Naive thymus-derived CD8-positive, alpha-beta T cell (primary cell): ENCODE measurements around the gene COL5A2. TPM values are rescaled to one million over a fixed set of nuclear protein-coding genes. Genes with fewer than 3 reads are reported as not detected.

Source experiments
- ATAC-seq, 2 donors: fragments of 150-1000 bp; cut with Tn5 transposase in 1 of 2; sonication (Bioruptor Pico), chemical (Tn5 transposase) in 1 of 2; 1 replicate in 1 of 2; 2 replicates in 1 of 2; pipeline ENCODE4 v1.10.0; 2021; ENCODE audit warnings: mild to moderate bottlenecking in 2 of 2, moderate library complexity in 2 of 2
- POLR2A ChIA-PET: fragments of 350-600 bp; sonication (Branson Sonifier 250); formaldehyde crosslinking; loops from one replicate; lab custom pipeline; 2021; ENCODE audit warnings: antibody characterized with exemption; lab: Charles Lee
- DNase-seq, 10 donors: peaks; one replicate each; pipeline versions ENCODE4 v3.0.0 to v3.0.0-alpha.2; 2020 to 2022
- H3K27ac Mint-ChIP-seq, 10 donors: one replicate each; pipeline ENCODE4 v1.8.0; 2020 to 2022; ENCODE audit warnings: mild to moderate bottlenecking in 10 of 10, mixed read lengths in 10 of 10, moderate library complexity in 4 of 10, inconsistent platforms in 1 of 10
- H3K27me3 Mint-ChIP-seq, 5 donors: one replicate each; pipeline ENCODE4 v1.8.0; 2021 to 2022; ENCODE audit warnings: mixed read lengths in 5 of 5
- H3K36me3 Mint-ChIP-seq, 3 donors: one replicate each; pipeline ENCODE4 v1.8.0; 2020 to 2022; ENCODE audit warnings: mixed read lengths in 3 of 3, mild to moderate bottlenecking in 2 of 3, inconsistent platforms in 1 of 3
- H3K4me1 Mint-ChIP-seq, 4 donors: one replicate each; pipeline ENCODE4 v1.8.0; 2021 to 2022; ENCODE audit warnings: mixed read lengths in 4 of 4
- H3K4me3 Mint-ChIP-seq, 10 donors: one replicate each; pipeline ENCODE4 v1.8.0; 2020 to 2022; ENCODE audit warnings: mild to moderate bottlenecking in 10 of 10, mixed read lengths in 10 of 10, moderate library complexity in 6 of 10, inconsistent platforms in 1 of 10
- H3K9me3 Mint-ChIP-seq, 9 donors: one replicate each; pipeline ENCODE4 v1.8.0; 2020 to 2022; ENCODE audit warnings: mixed read lengths in 9 of 9, mild to moderate bottlenecking in 3 of 9, inconsistent platforms in 1 of 9, moderate library complexity in 1 of 9
- polyA plus RNA-seq, 3 donors: library from polyadenylated mRNA; unstranded; fragments of 300-500 nt; fragmentation: Illumina TruSeq; gene quantifications; one replicate each; pipeline ENCODE4 v1.2.3, GENCODE V29; 2021
- total RNA-seq, 8 experiments: library from RNA in 2 of 8; stranded (reverse) in 2 of 8; gene quantifications; one replicate each; pipeline ENCODE4 v1.2.3 and lab custom pipeline; 2021 to 2026

The COL5A2 gene
- total and polyA plus RNA-seq, 5 experiments from 2014 or later, result 0.10 to 2.1 (median 0.98) TPM; not detected in 1

DNA sequence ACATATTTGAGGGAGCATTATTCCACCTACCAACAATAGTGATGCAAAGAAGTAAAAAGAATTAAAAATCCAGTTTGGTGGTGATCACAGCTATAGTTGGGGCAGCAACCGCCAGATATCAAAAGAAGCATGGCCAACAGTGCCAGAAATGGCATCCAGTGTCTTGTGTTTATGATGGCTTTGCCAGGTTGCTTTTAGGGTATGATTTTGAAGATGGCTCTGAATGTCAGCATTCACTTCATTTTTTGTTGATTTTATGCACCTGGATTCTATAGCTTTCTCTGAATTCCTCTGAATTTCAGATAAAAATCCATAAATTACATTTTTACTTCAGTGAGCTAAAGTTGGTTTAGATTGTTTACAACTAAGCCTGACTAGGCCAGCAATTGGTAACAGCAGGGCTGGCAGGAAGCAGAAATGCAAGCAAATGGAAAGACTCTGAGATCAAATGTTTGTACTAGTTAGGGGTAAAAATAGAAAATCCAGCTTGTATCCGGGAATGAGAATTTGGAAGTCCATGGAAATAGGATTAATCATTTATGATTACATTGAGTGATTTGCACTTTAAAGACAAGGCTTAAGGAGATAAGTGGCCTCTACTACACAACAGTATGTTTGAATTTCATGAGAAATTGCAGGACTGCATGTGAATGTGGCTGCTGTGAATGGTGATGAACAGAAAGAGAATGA lies 165.0 kb downstream of the COL5A2 start:
- no peak for DNase-seq

DNA sequence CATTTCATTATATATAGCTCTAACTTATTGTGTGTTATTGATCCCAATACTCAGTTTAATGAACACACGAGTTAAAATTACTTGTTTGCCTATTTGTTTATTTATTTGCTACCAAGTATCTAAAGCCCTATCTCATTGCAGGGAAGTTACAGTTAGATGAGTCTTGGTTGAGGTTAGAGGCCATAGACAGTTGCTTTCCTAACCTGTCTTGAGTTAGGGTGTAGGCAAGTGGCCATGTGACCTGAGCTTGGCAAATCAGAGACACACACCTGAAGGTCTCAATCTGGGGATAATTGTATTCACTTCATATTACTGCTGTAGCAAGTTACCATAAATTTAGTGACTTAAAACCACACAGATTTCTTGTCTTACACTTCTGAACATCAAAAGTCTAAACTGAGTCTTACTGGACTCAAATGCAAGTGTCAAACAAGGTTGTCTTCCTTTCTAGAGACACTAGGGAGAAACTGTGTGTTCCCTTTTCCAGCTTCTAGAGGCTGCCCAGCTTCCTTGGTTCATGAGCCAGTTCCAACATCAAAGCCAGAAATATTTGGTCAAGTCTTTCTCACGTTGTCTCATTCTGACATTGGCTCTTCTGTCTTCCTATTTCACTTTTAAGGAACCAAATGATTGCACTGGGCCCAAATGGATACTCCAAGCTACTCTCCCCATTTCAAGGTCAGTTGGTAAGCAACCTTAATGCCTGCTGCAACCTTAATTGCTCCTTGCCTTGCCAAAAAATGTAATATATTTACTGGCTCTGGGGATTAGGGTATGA lies 165.7 kb downstream of the COL5A2 start:
- DNase-seq, result no peak
- no peak for ATAC-seq
- Mint-ChIP-seq H3K36me3 (no peaks in the 10 kb centered on the region), H3K9me3 (no peaks in the 10 kb centered on the region), H3K27me3 (peaks cover 0 to 17% (median 6%) of the 10 kb centered on the region in 5 donors), H3K4me3 (no peak overlapping the region), H3K27ac (no peak overlapping the region), H3K4me1 (no peaks in the 10 kb centered on the region)
- POLR2A ChIA-PET, result no interaction called here

More for the DNA sequence above, 165.0 kb downstream of the COL5A2 start:
- ATAC-seq, result no peak
- Mint-ChIP-seq H3K4me1 (no peaks in the 10 kb centered on the region), H3K36me3 (no peaks in the 10 kb centered on the region), H3K27ac (no peak overlapping the region), H3K27me3 (peaks cover 3 to 17% (median 6%) of the 10 kb centered on the region in 5 donors), H3K4me3 (no peak overlapping the region), H3K9me3 (no peaks in the 10 kb centered on the region)
- POLR2A ChIA-PET, result no interaction called here

DNA sequence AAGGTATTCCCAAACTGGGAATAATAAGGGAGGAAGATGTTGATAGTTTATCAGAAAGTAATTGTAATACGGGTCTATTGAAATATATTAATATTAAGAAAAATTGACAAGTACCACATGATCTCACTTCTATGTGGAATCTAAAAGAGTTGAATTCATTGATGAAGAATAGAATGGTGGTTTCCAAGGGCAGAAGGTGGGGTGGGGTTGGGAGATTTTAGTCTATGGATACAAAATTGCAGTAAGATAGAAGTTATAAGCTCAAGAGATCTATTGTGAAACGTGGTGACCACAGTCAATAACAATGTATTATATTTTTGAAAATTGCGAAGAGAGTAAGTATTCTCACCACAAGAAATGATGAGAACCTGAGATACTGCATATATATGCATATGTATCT lies 166.5 kb downstream of the COL5A2 start:
- ATAC-seq, result no peak
- H3K4me3 Mint-ChIP-seq, result no peak overlapping the region
- no peaks in the 10 kb centered on the region for H3K9me3 Mint-ChIP-seq
- no peaks in the 10 kb centered on the region for H3K4me1 Mint-ChIP-seq
- peaks cover 0 to 17% (median 6%) of the 10 kb centered on the region in 5 donors for H3K27me3 Mint-ChIP-seq
- H3K27ac Mint-ChIP-seq, result no peak overlapping the region
- DNase-seq, result no peak
- POLR2A ChIA-PET, result no interaction called here
- no peaks in the 10 kb centered on the region for H3K36me3 Mint-ChIP-seq

DNA sequence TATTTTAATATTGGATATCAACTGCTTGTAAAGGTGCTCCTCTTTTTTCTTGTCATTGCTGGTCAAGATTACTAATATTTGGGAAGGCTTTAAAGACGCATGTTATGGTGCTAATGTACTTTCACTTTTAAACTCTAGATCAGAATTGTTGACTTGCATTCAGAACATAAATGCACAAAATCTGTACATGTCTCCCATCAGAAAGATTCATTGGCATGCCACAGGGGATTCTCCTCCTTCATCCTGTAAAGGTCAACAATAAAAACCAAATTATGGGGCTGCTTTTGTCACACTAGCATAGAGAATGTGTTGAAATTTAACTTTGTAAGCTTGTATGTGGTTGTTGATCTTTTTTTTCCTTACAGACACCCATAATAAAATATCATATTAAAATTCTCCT lies 167.2 kb downstream of the COL5A2 start:
- H3K4me3 Mint-ChIP-seq, result no peak overlapping the region
- H3K27ac Mint-ChIP-seq, result no peak overlapping the region
- POLR2A ChIA-PET, result no interaction called here

DNA sequence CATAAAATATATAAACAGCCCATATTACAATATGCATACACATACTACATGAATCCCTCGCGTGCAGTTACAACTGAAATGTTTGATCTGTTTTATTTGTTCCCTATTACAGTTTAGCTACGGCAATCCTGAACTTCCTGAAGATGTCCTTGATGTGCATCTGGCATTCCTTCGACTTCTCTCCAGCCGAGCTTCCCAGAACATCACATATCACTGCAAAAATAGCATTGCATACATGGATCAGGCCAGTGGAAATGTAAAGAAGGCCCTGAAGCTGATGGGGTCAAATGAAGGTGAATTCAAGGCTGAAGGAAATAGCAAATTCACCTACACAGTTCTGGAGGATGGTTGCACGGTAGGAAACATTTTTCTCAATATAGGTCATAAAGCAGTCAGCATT lies 169.0 kb downstream of the COL5A2 start:
- Mint-ChIP-seq H3K4me3 (no peak overlapping the region), H3K4me1 (no peaks in the 10 kb centered on the region), H3K9me3 (no peaks in the 10 kb centered on the region), H3K27ac (no peak overlapping the region), H3K36me3 (no peaks in the 10 kb centered on the region), H3K27me3 (peaks cover 0 to 7% (median 0%) of the 10 kb centered on the region in 5 donors)
- DNase-seq (no peak), ATAC-seq (no peak)
- POLR2A ChIA-PET, result no interaction called here

More for the DNA sequence above, 167.2 kb downstream of the COL5A2 start:
- Mint-ChIP-seq H3K9me3 (no peaks in the 10 kb centered on the region), H3K27me3 (peaks cover 1 to 13% (median 3%) of the 10 kb centered on the region in 5 donors), H3K36me3 (no peaks in the 10 kb centered on the region), H3K4me1 (no peaks in the 10 kb centered on the region)
- ATAC-seq, result no peak
- DNase-seq, result no peak

DNA sequence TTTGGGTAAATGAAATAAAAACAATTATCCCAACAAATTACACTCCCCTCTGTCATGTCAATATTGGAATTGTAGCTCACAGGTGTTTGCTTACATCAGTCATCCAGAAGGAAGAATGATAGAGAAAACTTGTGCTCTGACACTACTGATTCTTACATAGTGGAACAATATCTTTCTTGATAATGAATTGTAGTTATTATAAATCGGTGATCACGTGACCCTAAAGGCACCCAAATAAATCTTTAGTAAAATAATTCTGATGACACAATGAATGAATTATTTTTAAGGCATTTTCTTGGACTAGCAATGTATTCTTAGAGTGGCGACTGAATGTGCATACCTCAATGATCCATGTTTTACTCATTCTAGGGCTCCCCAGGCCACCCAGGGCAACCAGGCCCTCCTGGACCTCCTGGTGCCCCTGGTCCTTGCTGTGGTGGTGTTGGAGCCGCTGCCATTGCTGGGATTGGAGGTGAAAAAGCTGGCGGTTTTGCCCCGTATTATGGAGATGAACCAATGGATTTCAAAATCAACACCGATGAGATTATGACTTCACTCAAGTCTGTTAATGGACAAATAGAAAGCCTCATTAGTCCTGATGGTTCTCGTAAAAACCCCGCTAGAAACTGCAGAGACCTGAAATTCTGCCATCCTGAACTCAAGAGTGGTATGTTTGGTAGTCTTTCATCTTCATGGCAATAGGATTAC lies 170.9 kb downstream of the COL5A2 start:
- Mint-ChIP-seq H3K4me1 (no peaks in the 10 kb centered on the region), H3K9me3 (no peaks in the 10 kb centered on the region), H3K27me3 (peaks cover 0 to 7% (median 1%) of the 10 kb centered on the region in 5 donors)

DNA sequence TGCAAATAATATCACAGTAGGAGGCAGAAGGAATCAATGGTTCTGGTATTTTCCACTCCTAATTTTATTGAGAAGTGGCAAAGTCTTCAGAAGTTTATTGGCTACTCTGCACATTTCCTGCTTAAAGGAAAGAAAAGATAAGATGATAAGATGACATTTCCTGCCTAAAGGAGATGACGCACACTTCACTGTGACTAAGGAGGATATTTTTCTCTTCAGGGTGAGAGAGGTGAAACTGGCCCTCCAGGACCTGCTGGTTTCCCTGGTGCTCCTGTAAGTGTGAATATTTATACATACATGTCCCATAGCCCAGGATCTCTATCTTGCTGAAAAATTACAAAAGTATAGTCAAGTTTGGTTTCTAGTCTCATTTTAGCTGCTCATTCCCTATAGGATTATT lies 177.5 kb downstream of the COL5A2 start:
- Mint-ChIP-seq H3K27ac (no peak overlapping the region), H3K9me3 (no peaks in the 10 kb centered on the region), H3K4me1 (no peaks in the 10 kb centered on the region), H3K36me3 (no peaks in the 10 kb centered on the region), H3K4me3 (no peak overlapping the region), H3K27me3 (peaks cover 0 to 7% (median 1%) of the 10 kb centered on the region in 5 donors)
- DNase-seq, result no peak
- no peak for ATAC-seq
- POLR2A ChIA-PET, result no interaction called here

More for the DNA sequence above, 170.9 kb downstream of the COL5A2 start:
- no peak overlapping the region for H3K4me3 Mint-ChIP-seq
- ATAC-seq (no peak), DNase-seq (no peak)
- POLR2A ChIA-PET, result no interaction called here
- no peak overlapping the region for H3K27ac Mint-ChIP-seq
- no peaks in the 10 kb centered on the region for H3K36me3 Mint-ChIP-seq

DNA sequence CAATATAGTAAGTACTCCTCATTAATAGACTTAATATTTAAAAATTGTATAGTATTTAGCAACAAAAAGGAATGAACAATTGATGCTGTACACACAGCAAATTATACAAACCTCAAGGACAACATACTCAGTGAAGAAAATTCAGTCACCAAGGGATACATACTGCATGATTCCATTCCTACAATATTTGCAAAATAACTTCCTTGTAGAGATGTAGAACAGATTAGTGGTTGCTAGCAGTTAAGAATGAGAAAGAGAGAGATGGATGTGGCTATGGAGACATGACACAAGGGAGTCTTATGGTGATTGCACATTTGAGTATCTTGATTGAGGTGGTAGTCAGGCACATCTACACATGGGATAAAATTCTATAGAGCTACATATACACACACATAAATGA lies 179.3 kb downstream of the COL5A2 start:
- Mint-ChIP-seq H3K4me3 (no peak overlapping the region), H3K27ac (no peak overlapping the region), H3K36me3 (no peaks in the 10 kb centered on the region), H3K27me3 (peaks cover 0 to 7% (median 0%) of the 10 kb centered on the region in 5 donors), H3K4me1 (no peaks in the 10 kb centered on the region), H3K9me3 (no peaks in the 10 kb centered on the region)
- no peak for DNase-seq
- POLR2A ChIA-PET, result no interaction called here
- no peak for ATAC-seq

DNA sequence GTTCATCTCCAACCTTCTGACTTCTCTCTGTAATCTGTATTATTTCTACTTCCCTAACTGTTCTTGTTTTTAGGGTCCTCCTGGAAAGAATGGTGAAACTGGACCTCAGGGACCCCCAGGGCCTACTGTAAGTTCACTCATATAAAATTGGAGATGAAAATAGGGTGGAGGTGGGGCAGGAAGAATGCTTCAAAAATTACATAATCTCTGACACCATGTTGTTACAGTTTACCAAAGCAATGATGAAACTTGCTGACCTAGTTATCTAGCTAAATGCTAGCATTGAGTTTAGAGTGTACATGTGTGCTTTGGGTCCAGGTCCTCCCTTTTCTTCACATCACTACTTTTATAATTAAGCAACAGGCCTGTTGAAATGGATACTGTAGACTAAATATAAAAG lies 182.3 kb downstream of the COL5A2 start:
- Mint-ChIP-seq H3K36me3 (no peaks in the 10 kb centered on the region), H3K27ac (no peak overlapping the region), H3K27me3 (peaks cover 0 to 3% (median 0%) of the 10 kb centered on the region in 5 donors), H3K4me1 (no peaks in the 10 kb centered on the region), H3K4me3 (no peak overlapping the region), H3K9me3 (no peaks in the 10 kb centered on the region)
- ATAC-seq, result no peak
- POLR2A ChIA-PET, result no interaction called here
- no peak for DNase-seq

DNA sequence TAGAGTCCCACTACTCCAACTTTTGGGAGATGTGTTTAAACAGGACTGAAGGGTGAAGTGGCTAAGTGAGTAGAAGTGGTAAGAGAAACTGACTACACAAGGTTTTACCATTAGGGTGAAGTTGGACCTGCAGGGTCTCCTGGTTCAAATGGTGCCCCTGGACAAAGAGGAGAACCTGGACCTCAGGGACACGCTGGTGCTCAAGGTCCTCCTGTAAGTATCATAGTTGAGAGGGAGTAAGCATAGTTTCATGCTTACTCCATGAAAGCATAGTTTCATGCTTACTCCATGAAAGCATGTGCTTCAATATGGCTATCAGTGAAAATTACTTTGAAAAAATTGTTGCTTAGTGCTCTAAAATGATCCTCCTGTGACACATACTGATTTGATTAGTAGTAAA lies 186.3 kb downstream of the COL5A2 start:
- H3K9me3 Mint-ChIP-seq, result no peaks in the 10 kb centered on the region
- no peak overlapping the region for H3K27ac Mint-ChIP-seq
- no peak overlapping the region for H3K4me3 Mint-ChIP-seq
- no peaks in the 10 kb centered on the region for H3K27me3 Mint-ChIP-seq
- ATAC-seq, result no peak
- DNase-seq, result no peak
- no peaks in the 10 kb centered on the region for H3K4me1 Mint-ChIP-seq
- H3K36me3 Mint-ChIP-seq, result no peaks in the 10 kb centered on the region
- POLR2A ChIA-PET, result no interaction called here

DNA sequence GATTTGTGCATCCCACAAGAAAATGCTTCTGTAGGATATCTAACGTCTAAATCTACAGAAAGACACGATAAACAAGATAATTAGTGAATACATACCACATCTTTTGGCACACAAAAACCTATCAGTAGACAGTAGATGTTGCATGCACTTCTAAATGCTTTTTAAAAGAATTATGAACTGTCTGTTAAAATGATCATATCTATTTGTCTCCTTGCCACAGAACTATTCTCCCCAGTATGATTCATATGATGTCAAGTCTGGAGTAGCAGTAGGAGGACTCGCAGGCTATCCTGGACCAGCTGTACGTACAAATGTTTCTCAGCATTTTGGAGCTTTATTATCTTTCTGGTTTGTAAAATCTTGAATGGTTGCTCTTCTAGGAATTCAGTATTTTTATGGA lies 192.7 kb downstream of the COL5A2 start:
- H3K27me3 Mint-ChIP-seq, result peaks cover 0 to 3% (median 0%) of the 10 kb centered on the region in 5 donors
- H3K36me3 Mint-ChIP-seq, result no peaks in the 10 kb centered on the region
- no peak overlapping the region for H3K4me3 Mint-ChIP-seq
- POLR2A ChIA-PET, result no interaction called here
- no peak overlapping the region for H3K27ac Mint-ChIP-seq
- ATAC-seq, result no peak
- H3K9me3 Mint-ChIP-seq, result no peaks in the 10 kb centered on the region
- H3K4me1 Mint-ChIP-seq, result no peaks in the 10 kb centered on the region
- no peak for DNase-seq

DNA sequence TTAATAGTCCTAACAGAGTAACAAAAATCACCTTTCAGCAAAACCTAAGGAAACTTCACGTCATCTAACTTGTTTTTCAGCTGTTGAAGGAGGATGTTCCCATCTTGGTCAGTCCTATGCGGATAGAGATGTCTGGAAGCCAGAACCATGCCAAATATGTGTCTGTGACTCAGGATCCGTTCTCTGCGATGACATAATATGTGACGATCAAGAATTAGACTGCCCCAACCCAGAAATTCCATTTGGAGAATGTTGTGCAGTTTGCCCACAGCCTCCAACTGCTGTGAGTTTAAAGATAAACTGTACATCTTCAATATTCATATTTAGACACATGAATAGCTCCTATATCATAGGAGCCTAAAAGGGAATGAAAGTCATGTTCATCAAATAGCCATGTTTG lies 194.9 kb downstream of the COL5A2 start:
- no peak for DNase-seq

DNA sequence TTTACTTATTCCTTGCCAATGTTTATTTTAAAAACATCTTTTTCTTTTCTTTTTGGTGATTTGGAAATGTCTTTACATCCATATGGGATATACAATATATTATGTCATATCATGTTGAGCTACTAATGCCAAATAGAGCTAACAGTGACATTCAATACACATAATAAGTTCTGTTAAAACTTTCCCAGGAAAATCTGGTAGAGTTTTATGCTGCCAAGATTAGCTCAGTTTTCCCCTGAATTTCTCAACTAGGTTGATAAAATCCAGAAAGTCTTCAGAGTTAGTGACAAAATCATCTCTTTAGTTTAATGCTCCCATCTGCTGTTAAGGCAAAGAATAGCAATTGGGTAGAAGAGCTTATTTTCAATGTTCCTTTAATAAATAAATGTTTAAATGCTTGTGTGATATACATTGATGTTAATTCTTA lies 195.5 kb downstream of the COL5A2 start:
- POLR2A ChIA-PET, result no interaction called here
- Mint-ChIP-seq H3K27me3 (peaks cover 0 to 3% (median 0%) of the 10 kb centered on the region in 5 donors), H3K27ac (no peak overlapping the region), H3K4me3 (no peak overlapping the region), H3K4me1 (no peaks in the 10 kb centered on the region), H3K36me3 (no peaks in the 10 kb centered on the region), H3K9me3 (no peaks in the 10 kb centered on the region)
- DNase-seq, result no peak
- ATAC-seq, result no peak

More for the DNA sequence above, 194.9 kb downstream of the COL5A2 start:
- no peak for ATAC-seq
- no peaks in the 10 kb centered on the region for H3K4me1 Mint-ChIP-seq
- H3K27ac Mint-ChIP-seq, result no peak overlapping the region
- no peaks in the 10 kb centered on the region for H3K9me3 Mint-ChIP-seq
- no peak overlapping the region for H3K4me3 Mint-ChIP-seq
- H3K36me3 Mint-ChIP-seq, result no peaks in the 10 kb centered on the region
- POLR2A ChIA-PET, result no interaction called here
- H3K27me3 Mint-ChIP-seq, result peaks cover 0 to 3% (median 0%) of the 10 kb centered on the region in 5 donors
